Fibroblast of the aortic adventitia (primary cell): ENCODE data around the gene TADA1. TPM values are rescaled to one million over a fixed set of nuclear protein-coding genes. Genes with fewer than 3 reads are reported as not detected.

ENCODE experiments used
- DNase-seq: peaks from one replicate; pipeline ENCODE4 v3.0.0-alpha.2; 2010; ENCODE audit warnings: low read depth
- H3K4me3 ChIP-seq: 2 replicates; pipeline ENCODE4 v1.5.1; 2011; ENCODE audit warnings: low read depth, mild to moderate bottlenecking, control low read depth, low read length, moderate library complexity
- CTCF ChIP-seq: IDR thresholded peaks from 2 replicates; pipeline ENCODE4 v1.5.1; 2011; ENCODE audit warnings: mild to moderate bottlenecking, low read length, control low read depth, inconsistent platforms; ENCODE audit not compliant: insufficient read depth
- total RNA-seq: library from RNA; depleted of rRNA; stranded (reverse); fragments of >200 nt; gene quantifications from 2 replicates; pipeline ENCODE4 v1.2.3, GENCODE V29; 2012; ENCODE audit warnings: low replicate concordance

The TADA1 gene
- total RNA-seq = 12.1 and 13.5 TPM in 2 replicates

GRCh38 chr1:166875734-166876539 lies at the start of gene TADA1:
Gene TADA1, minus strand, starts transcription at chr1:166876264. Its CDS starts 31 bp downstream, at chr1:166876233.
- H3K4me3 ChIP-seq = peak within 1 kb of the TSS; percentile 87
- peak; percentile 97 for DNase-seq
- peak; percentile 34 for TF ChIP-seq CTCF

- H3K4me3 ChIP-seq = no peak overlapping the region
- TF ChIP-seq CTCF = no peak
- DNase-seq = no peak
These were observed 48.9 kb upstream of the TADA1 start for GRCh38 chr1:166924823-166925541.

GRCh38 chr1:166920561-166921475 lies 44.8 kb upstream of the TADA1 start:
- H3K4me3 ChIP-seq = no peak overlapping the region
- no peak for DNase-seq
- TF ChIP-seq CTCF = no peak

GRCh38 chr1:166918956-166919316 lies 42.9 kb upstream of the TADA1 start:
- DNase-seq = no peak
- TF ChIP-seq CTCF = no peak
- H3K4me3 ChIP-seq = no peak overlapping the region

GRCh38 chr1:166918088-166918955 lies 42.3 kb upstream of the TADA1 start:
- no peak for DNase-seq
- TF ChIP-seq CTCF = no peak

GRCh38 chr1:166915941-166916340 lies 39.9 kb upstream of the TADA1 start:
- TF ChIP-seq CTCF = no peak
- DNase-seq = no peak
- no peak overlapping the region for H3K4me3 ChIP-seq

More at GRCh38 chr1:166918088-166918955, 42.3 kb upstream of the TADA1 start:
- no peak overlapping the region for H3K4me3 ChIP-seq
